Kidney (tissue), 14 donors: ENCODE results near the gene CLASRP. TPM values are rescaled to one million over a fixed set of nuclear protein-coding genes. Genes with fewer than 3 reads are reported as not detected.
A peak's percentile ranks its signal among the peaks of the same experiment; 100 is the strongest.

Experiments used
- DNase-seq, 5 donors: peaks; one replicate each; pipeline ENCODE4 v3.0.0-alpha.2; 2013 to 2020
- FAIRE-seq: peaks from 2 replicates; lab custom pipeline; 2012; peaks lifted over from hg19 to GRCh38; lab: Jason Lieb, UNC
- H3K27ac ChIP-seq, 2 donors: one replicate each; pipeline ENCODE4 v1.7.0; 2013; ENCODE audit warnings: low read depth in 2 of 2, low read length in 2 of 2, inconsistent platforms in 1 of 2
- H3K27me3 ChIP-seq: one replicate; pipeline ENCODE4 v1.7.1; 2013; ENCODE audit warnings: low read length, inconsistent platforms; ENCODE audit not compliant: control insufficient read depth, insufficient read depth
- H3K36me3 ChIP-seq, 3 donors: one replicate each; pipeline versions ENCODE4 v1.7.0 to v1.7.1; 2013; ENCODE audit warnings: low read length in 3 of 3, control low read depth in 1 of 3, inconsistent platforms in 1 of 3; ENCODE audit not compliant: insufficient read depth in 3 of 3, control insufficient read depth in 2 of 3
- H3K4me1 ChIP-seq, 3 donors: one replicate each; pipeline versions ENCODE4 v1.7.0 to v1.7.1; 2013; ENCODE audit warnings: low read length in 3 of 3, inconsistent platforms in 1 of 3, low read depth in 1 of 3; ENCODE audit not compliant: control insufficient read depth in 2 of 3, insufficient read depth in 2 of 3
- H3K4me3 ChIP-seq, 3 donors: one replicate each; pipeline versions ENCODE4 v1.7.0 to v1.8.1; 2013; ENCODE audit warnings: low read length in 3 of 3, control low read depth in 1 of 3, inconsistent platforms in 1 of 3
- H3K9ac ChIP-seq, 3 donors: one replicate each; pipeline versions ENCODE4 v1.7.0 to v1.7.1; 2013; ENCODE audit warnings: low read length in 3 of 3, control low read depth in 1 of 3, inconsistent platforms in 1 of 3
- H3K9me3 ChIP-seq, 3 donors: one replicate each; pipeline versions ENCODE4 v1.7.0 to v1.7.1; 2013; ENCODE audit warnings: low read length in 3 of 3, control low read depth in 1 of 3, inconsistent platforms in 1 of 3; ENCODE audit not compliant: control insufficient read depth in 2 of 3, insufficient read depth in 1 of 3
- CTCF ChIP-seq: IDR thresholded peaks from 3 replicates; pipeline ENCODE4 v1.5.1; 2012; ENCODE audit warnings: mild to moderate bottlenecking, moderate library complexity, borderline replicate concordance; ENCODE audit not compliant: insufficient read depth; ENCODE audit errors: extremely low read depth
- intact Hi-C: fragments of 100-400 bp; cut with DNase I; formaldehyde crosslinking; loops from one replicate; pipeline ENCODE4 v1.11.1; 2022
- polyA plus RNA-seq: library from polyadenylated mRNA; stranded (reverse); fragments of 350-450 nt; fragmentation: Illumina TruSeq; extraction: RNeasy Lipid Tissue Mini Kit (QIAGEN cat#74804); gene quantifications from one replicate; pipeline ENCODE4 v1.2.3, GENCODE V29; 2014; ENCODE audit warnings: low read depth, low replicate concordance; ENCODE audit not compliant: insufficient read depth
- total RNA-seq: library from RNA; stranded (reverse); fragmentation: NEBNext Ultra II Directional; extraction: Animal tissue kit (Norgen Biotek cat#: 25700); gene quantifications from one replicate; pipeline ENCODE4 v1.2.1, GENCODE V29; 2021
- donor health status: control.
- donor health status: control.
- donor health status: control.
- donor health status: control.
- donor health status: control.
- donor health status: DM: yes; HTN: yes; CAD: no.
- donor health status: Normal renal cell carcinoma (clear cell type).

The CLASRP gene
- total and polyA plus RNA-seq, 2 donors from 2014 or later = 38.0 to 83.6 TPM

GRCh38 chr19:45037393-45038169 is 1.3 kb upstream of the CLASRP start:
- no peak for TF ChIP-seq CTCF
- intact Hi-C loops = loop anchor here (10.0 kb wide), 1 partner anchor 147 kb away; no protein-coding TSS in a partner anchor
- Histone ChIP-seq H3K36me3 (peaks cover 7 to 21% (median 14%) of the 10 kb centered on the region in 3 donors), H3K4me3 (no peak overlapping the region), H3K27ac (no peak overlapping the region), H3K9me3 (no peaks in the 10 kb centered on the region), H3K4me1 (peaks cover 7 to 15% (median 8%) of the 10 kb centered on the region in 3 donors), H3K27me3 (no peaks in the 10 kb centered on the region), H3K9ac (no peak overlapping the region)
- DNase-seq = peak in 1 of 5 donors; percentile 78
- no peak for FAIRE-seq

GRCh38 chr19:45040059-45040771 is 1.4 kb downstream of the CLASRP start:
- DNase-seq (no peak), FAIRE-seq (no peak)
- Histone ChIP-seq H3K4me1 (peaks cover 7 to 17% (median 8%) of the 10 kb centered on the region in 3 donors), H3K9ac (peak overlapping the region; percentile 77 to 94 (median 81)), H3K4me3 (peak overlapping the region; percentile 73 to 93 (median 89)), H3K9me3 (no peaks in the 10 kb centered on the region), H3K27me3 (no peaks in the 10 kb centered on the region), H3K36me3 (peaks cover 9 to 28% (median 23%) of the 10 kb centered on the region in 3 donors), H3K27ac (no peak overlapping the region)
- no peak for TF ChIP-seq CTCF
- intact Hi-C loops = no loop called here

- no peak for DNase-seq
- Histone ChIP-seq H3K9me3 (no peaks in the 10 kb centered on the region), H3K9ac (no peak overlapping the region), H3K4me1 (peaks cover 7 to 17% (median 8%) of the 10 kb centered on the region in 3 donors), H3K4me3 (no peak overlapping the region), H3K36me3 (peaks cover 9 to 37% (median 25%) of the 10 kb centered on the region in 3 donors), H3K27ac (no peak overlapping the region), H3K27me3 (no peaks in the 10 kb centered on the region)
- TF ChIP-seq CTCF = no peak
- FAIRE-seq = no peak
- intact Hi-C loops = no loop called here
Measured at GRCh38 chr19:45041125-45041524, 2.3 kb downstream of the CLASRP start.
